Left lung (tissue), 10 donors: ENCODE results near the gene ACTL7A. TPM values are rescaled to one million over a fixed set of nuclear protein-coding genes. Genes with fewer than 3 reads are reported as not detected.

Experiments used
- ATAC-seq: fragments of 200-7000 bp; cut with Tn5 transposase; one replicate; pipeline ENCODE4 v1.9.1; 2020; ENCODE audit warnings: moderate library complexity
- DNase-seq, 4 donors: peaks; one replicate each; pipeline ENCODE4 v3.0.0-alpha.2; 2013 to 2020
- H3K27ac ChIP-seq, 2 donors: fragments of 200-600 bp; sonication (generic) in 1 of 2; one replicate each; pipeline versions ENCODE4 v1.5.0 to v1.8.0; 2020 to 2021
- H3K27me3 ChIP-seq, 2 donors: fragments of 200-600 bp; sonication (generic) in 1 of 2; one replicate each; pipeline versions ENCODE4 v1.5.0 to v1.8.0; 2020 to 2021
- H3K36me3 ChIP-seq, 2 donors: fragments of 200-600 bp; sonication (generic) in 1 of 2; one replicate each; pipeline versions ENCODE4 v1.5.0 to v1.8.0; 2020 to 2021
- H3K4me1 ChIP-seq, 2 donors: fragments of 200-600 bp; one replicate each; pipeline ENCODE4 v1.8.0; 2021
- H3K4me3 ChIP-seq, 2 donors: fragments of 200-600 bp; sonication (generic) in 1 of 2; one replicate each; pipeline versions ENCODE4 v1.5.0 to v1.8.0; 2020 to 2021; ENCODE audit warnings: mild to moderate bottlenecking in 1 of 2
- H3K9me3 ChIP-seq, 2 donors: fragments of 200-600 bp; sonication (generic) in 1 of 2; one replicate each; pipeline versions ENCODE4 v1.5.0 to v1.8.0; 2020 to 2021
- CTCF ChIP-seq, 2 donors: fragments of 200-600 bp; sonication (generic) in 1 of 2; IDR thresholded peaks; one replicate each; pipeline versions ENCODE4 v1.5.0 to v1.8.0; 2021; ENCODE audit warnings: antibody characterized with exemption in 2 of 2
- intact Hi-C, 2 donors: fragments of 100-400 bp; cut with DNase I; formaldehyde crosslinking; loops; one replicate each; pipeline versions ENCODE4 v1.11.2 to v1.14.2; 2022
- polyA plus RNA-seq, 6 donors: library from polyadenylated mRNA; unstranded; fragments of 120-200 nt; gene quantifications; one replicate each; pipeline ENCODE4 v1.2.1, GENCODE V29; 2013; ENCODE audit not compliant: insufficient read length in 6 of 6
- total RNA-seq, 2 donors: library from RNA; stranded (reverse); fragmentation: NEBNext Ultra II Directional; extraction: Animal tissue kit (Norgen Biotek cat#: 25700); gene quantifications; one replicate each; pipeline ENCODE4 v1.2.1, GENCODE V29; 2021
- donor health status: DM: no; HTN: yes; CAD: no.
- donor health status: DM: no; HTN: no; CAD: no.

The ACTL7A gene
- total and polyA plus RNA-seq, 8 donors = not detected

- Histone ChIP-seq H3K27ac (no peak overlapping the region), H3K36me3 (peaks cover 0 to 96% of the 10 kb centered on the region in 2 donors), H3K4me3 (no peak overlapping the region), H3K4me1 (no peaks in the 10 kb centered on the region), H3K9me3 (no peaks in the 10 kb centered on the region), H3K27me3 (no peaks in the 10 kb centered on the region)
- ATAC-seq (no peak), DNase-seq (no peak)
- intact Hi-C loops = no loop called here
- TF ChIP-seq CTCF (IDR thresholded peaks at IDR 0.05) = no peak
Observed at GRCh38 chr9:108874058-108874788, 12.2 kb downstream of the ACTL7A start.

- Histone ChIP-seq H3K27me3 (no peaks in the 10 kb centered on the region), H3K4me1 (no peaks in the 10 kb centered on the region), H3K36me3 (peaks cover 0 to 100% of the 10 kb centered on the region in 2 donors), H3K27ac (no peak overlapping the region), H3K4me3 (no peak overlapping the region), H3K9me3 (no peaks in the 10 kb centered on the region)
- TF ChIP-seq CTCF (IDR thresholded peaks at IDR 0.05) = no peak
- intact Hi-C loops = no loop called here
- ATAC-seq (no peak), DNase-seq (no peak)
Observed at GRCh38 chr9:108876425-108876824, 14.4 kb downstream of the ACTL7A start.

GRCh38 chr9:108877524-108877923 is 15.5 kb downstream of the ACTL7A start:
- Histone ChIP-seq H3K36me3 (peaks cover 0 to 96% of the 10 kb centered on the region in 2 donors), H3K27ac (no peak overlapping the region), H3K27me3 (no peaks in the 10 kb centered on the region), H3K4me1 (no peaks in the 10 kb centered on the region), H3K9me3 (no peaks in the 10 kb centered on the region), H3K4me3 (no peak overlapping the region)
- DNase-seq (no peak), ATAC-seq (no peak)
- intact Hi-C loops = no loop called here
- TF ChIP-seq CTCF (IDR thresholded peaks at IDR 0.05) = no peak

GRCh38 chr9:108880738-108881316 is 18.8 kb downstream of the ACTL7A start:
- H3K27me3 ChIP-seq = no peaks in the 10 kb centered on the region
- peaks cover 0 to 69% of the 10 kb centered on the region in 2 donors for H3K36me3 ChIP-seq
- no peak for DNase-seq
- H3K9me3 ChIP-seq = no peaks in the 10 kb centered on the region
- no peak overlapping the region for H3K4me3 ChIP-seq
- no peak overlapping the region for H3K27ac ChIP-seq
- TF ChIP-seq CTCF (IDR thresholded peaks at IDR 0.05) = no peak
- intact Hi-C loops = no loop called here
- no peaks in the 10 kb centered on the region for H3K4me1 ChIP-seq
- no peak for ATAC-seq

- Histone ChIP-seq H3K27me3 (no peaks in the 10 kb centered on the region), H3K4me3 (no peak overlapping the region), H3K36me3 (peaks cover 0 to 55% of the 10 kb centered on the region in 2 donors), H3K4me1 (no peaks in the 10 kb centered on the region), H3K27ac (no peak overlapping the region), H3K9me3 (no peaks in the 10 kb centered on the region)
- TF ChIP-seq CTCF (IDR thresholded peaks at IDR 0.05) = no peak
- intact Hi-C loops = no loop called here
- ATAC-seq (no peak), DNase-seq (no peak)
Observed at GRCh38 chr9:108882052-108882888, 20.2 kb downstream of the ACTL7A start.
